Suprapubic skin (tissue), 4 donors: ENCODE measurements around the gene UCMA.
"Not testable (repeated sequence)": the region's sequence is repeated elsewhere in the genome, so short reads cannot be mapped to it uniquely, and the experiment has no call there.

Source experiments
- CTCF ChIP-seq, 2 donors: fragments of 200-600 bp in 1 of 2; fragments of 450-650 bp in 1 of 2; sonication (generic) in 1 of 2; IDR thresholded peaks; one replicate each; pipeline ENCODE4 v1.5.1; 2016 to 2019; ENCODE audit warnings: antibody characterized with exemption in 2 of 2, mild to moderate bottlenecking in 1 of 2, moderate library complexity in 1 of 2
- EP300 ChIP-seq: sonication (generic); formaldehyde crosslinking; IDR thresholded peaks from one replicate; pipeline ENCODE4 v1.6.1; 2017; ENCODE audit warnings: antibody characterized with exemption
- POLR2A ChIP-seq, 2 donors: fragments of 450-650 bp; IDR thresholded peaks; one replicate each; pipeline ENCODE4 v1.6.1; 2017; ENCODE audit warnings: antibody characterized with exemption in 2 of 2, mild to moderate bottlenecking in 2 of 2, moderate library complexity in 2 of 2
- POLR2AphosphoS5 ChIP-seq, 3 donors: sonication (generic); formaldehyde crosslinking; IDR thresholded peaks; one replicate each; pipeline ENCODE4 v1.6.1; 2017; ENCODE audit warnings: antibody characterized with exemption in 3 of 3

- TF ChIP-seq CTCF (IDR thresholded peaks at IDR 0.05); POLR2A (IDR thresholded peaks at IDR 0.05); EP300; POLR2AphosphoS5 (IDR thresholded peaks at IDR 0.05): not testable (repeated sequence)
Measured at GRCh38 chr10:13282348-13282747, 48.2 kb upstream of the UCMA start.
